GM19035 (cell line): ENCODE results near the gene ATAD3C.
"Not testable (repeated sequence)": the region's sequence is repeated elsewhere in the genome, so short reads cannot be mapped to it uniquely, and the experiment has no call there.

Experiments used
- ATAC-seq: cut with Tn5 transposase; IDR thresholded peaks from one replicate; pipeline ENCODE4 v1.9.1; 2021; ENCODE audit not compliant: unreplicated experiment

The ATAD3C gene

DNA sequence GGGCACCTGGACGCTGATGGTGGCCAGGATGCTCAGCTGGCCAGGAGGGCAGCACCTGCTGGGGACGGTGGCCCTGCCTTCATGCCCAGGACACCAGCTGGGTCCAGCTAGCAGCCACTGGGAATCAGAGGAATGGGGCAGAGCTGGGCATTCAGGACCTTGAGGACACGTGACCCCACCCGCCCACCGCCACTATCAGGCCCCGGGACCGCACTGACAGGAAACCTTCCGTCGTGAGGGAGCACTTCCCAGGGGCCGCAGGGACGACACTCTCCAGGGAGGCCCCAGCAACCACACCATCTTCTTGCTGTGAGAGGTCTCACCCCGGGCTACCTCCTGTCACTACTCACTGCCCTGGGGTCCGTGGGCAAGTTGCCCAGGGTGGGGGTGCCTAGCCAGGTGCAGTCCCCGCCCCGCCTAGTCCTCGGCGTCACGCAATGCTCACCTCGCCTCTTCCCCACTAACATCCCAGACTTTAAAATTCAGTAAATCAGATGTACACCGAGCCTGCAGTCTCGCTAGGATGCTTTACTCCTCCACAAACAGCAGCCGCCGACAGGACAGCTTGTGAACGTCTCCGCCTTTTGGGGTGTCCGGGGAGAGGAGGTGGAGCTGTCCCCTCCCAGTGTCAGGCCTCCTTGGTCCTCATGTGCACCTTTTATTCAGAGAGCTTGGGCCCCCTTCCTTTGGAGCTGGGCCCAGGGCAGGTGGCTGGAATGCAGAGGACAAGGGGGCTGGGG is 9.1 kb upstream of the ATAD3C start:
- ATAC-seq, result no peak

DNA sequence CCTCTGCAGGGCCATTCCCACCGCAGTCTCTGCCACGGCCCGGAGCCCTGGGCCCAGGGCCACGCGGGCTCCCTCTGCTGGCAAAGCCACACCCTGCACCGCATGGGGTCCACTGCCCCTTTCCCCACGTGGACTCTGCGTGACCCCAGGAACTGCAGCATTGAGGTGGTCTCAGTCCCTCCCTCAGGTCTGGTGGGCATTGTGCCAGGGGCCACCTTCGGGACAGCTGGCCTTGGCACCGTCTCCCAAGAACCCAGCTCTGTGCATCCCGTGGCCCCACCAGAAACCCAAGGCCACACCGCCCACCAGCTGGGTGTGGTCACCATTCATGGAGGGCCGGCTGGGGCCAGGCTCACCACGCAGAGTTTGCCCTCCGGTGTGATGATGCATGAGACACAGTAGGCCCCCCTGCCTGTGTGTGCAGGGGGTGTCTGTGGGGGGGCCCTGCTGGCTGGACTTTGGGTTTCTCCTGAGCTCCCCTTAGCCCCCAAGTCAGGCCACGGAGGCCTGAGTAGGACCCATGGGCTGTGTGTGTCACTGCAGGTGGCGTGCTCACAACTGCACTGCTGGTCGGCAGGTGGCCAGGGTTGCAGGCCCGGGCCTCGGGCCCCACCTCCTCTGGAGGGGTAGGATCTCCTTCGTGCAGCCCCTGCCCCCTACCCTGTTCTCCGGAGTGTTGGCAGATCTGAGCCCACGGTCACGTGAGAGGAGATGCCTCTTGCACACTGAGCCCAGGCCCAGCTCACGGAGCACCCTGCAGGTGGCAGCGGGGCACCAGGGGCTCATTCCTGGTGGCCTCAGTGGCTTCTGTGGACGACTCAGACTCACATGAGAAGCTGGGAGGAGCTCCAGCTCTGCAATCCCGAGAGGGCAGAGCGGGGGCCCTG is 8.2 kb upstream of the ATAD3C start:
- no peak for ATAC-seq

GRCh38 chr1:1442069-1442770 is 7.3 kb upstream of the ATAD3C start:
- no peak for ATAC-seq

- ATAC-seq, result not testable (repeated sequence)
Observed at GRCh38 chr1:1446631-1447030, 2.9 kb upstream of the ATAD3C start.

GRCh38 chr1:1450616-1451015 is 1.1 kb downstream of the ATAD3C start:
- ATAC-seq, result not testable (repeated sequence)

DNA sequence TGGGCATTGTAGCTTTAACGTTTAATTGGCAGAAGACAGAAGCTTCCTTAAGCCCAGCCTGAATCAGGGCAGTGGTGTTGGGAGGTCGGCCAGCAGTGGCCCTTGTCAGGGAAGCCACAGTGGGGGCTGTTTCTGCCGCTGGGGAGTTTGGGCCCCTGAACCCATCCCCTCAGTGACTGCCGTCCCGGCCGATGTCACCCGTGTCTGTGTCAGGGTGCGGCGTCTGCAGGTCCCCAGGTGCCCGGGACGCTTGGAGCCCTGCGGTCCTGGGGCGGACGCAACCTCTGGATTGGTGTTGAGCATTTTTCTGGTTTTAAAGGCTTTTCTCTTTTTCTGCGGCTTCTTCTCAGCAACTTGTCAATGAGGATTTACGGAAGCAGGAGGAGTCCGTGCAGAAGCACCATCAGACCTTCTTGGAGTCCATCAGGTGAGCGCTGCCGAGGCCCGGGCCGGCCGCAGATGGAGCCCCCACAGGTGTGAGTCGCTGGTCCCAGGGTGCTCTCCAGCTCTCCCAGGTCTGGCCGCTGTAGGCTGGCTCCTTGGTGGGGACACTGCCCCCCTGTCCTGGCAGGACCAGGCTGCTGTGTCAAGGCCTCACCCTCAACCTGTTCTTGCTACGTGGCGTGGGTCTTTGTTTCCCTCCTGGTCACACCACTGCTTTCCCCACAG is 2.3 kb downstream of the ATAD3C start:
- ATAC-seq, result no peak

GRCh38 chr1:1452365-1452739 is 2.9 kb downstream of the ATAD3C start:
- not testable (repeated sequence) for ATAC-seq

- ATAC-seq, result no peak
Observed at GRCh38 chr1:1452882-1453281, 3.4 kb downstream of the ATAD3C start.

DNA sequence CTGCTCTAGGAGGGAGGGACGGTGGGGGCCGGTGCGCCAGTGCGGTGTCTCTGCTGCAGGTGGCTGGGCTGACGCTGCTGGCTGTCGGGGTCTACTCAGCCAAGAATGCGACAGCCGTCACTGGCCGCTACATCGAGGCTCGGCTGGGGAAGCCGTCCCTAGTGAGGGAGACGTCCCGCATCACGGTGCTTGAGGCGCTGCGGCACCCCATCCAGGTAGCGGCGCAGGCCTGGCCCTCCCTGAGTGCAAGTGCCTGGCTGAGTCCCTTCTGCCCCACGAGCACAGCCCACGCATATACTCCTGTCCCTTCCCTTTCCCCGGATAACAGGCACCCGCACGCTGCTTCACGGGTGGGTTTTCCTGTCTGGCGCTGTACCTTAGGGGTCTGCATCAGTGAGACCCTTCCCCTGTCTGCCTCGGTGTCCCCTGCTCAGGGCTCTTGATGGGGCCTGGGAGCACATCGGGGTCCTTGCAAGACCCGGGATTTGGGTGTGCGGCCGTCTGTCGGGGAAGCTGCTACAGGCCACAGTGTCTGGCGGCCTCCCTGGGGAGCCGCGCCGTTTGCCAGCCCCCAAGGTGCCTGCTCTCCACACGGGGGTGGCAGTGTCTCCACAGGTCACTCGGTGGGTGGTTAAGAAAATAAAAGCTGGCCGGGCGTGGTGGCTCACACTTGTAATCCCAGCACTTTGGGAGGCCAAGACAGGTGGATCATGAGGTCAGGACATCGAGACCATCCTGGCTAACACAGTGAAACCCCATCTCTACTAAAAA is 5.0 kb downstream of the ATAD3C start:
- ATAC-seq, result not testable (repeated sequence)

DNA sequence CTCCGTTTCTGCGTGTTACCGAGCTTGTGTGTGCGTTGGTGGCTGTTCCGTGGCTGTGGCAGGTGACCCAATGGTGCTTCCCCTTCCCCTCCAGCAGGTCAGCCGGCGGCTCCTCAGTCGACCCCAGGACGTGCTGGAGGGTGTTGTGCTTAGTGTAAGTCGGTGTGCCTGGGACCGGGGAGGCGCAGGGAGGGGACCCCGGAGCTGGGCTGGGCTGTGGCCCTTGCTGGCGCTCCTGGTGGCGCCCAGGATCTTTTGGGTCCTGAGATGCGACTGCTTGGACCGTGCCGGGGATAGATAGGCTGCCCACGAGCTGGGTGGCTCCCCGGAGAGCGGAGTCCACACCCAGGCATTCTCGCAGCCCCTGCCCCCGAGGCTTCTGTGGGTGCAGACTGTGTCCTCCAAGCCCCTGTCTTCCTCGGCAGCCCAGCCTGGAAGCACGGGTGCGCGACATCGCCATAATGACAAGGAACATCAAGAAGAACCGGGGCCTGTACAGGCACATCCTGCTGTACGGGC is 5.9 kb downstream of the ATAD3C start:
- ATAC-seq, result no peak

DNA sequence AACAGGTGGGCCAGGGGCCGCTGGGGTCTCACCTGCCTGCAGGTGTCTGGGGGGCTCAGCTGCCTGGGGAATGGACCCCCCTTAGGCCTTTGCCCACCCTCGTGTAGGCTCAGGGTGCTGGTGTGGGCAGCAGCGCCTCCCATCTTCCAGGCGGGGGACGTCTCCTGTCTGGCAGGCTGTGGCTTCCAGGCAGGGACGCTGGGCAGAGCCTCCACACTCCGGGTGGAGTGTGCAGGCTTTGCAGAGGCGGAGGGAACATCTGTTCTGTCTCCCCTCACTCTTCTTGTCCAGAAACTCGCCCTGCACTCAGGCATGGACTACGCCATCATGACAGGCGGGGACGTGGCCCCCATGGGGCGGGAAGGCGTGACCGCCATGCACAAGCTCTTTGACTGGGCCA is 6.4 kb downstream of the ATAD3C start:
- ATAC-seq, result not testable (repeated sequence)

DNA sequence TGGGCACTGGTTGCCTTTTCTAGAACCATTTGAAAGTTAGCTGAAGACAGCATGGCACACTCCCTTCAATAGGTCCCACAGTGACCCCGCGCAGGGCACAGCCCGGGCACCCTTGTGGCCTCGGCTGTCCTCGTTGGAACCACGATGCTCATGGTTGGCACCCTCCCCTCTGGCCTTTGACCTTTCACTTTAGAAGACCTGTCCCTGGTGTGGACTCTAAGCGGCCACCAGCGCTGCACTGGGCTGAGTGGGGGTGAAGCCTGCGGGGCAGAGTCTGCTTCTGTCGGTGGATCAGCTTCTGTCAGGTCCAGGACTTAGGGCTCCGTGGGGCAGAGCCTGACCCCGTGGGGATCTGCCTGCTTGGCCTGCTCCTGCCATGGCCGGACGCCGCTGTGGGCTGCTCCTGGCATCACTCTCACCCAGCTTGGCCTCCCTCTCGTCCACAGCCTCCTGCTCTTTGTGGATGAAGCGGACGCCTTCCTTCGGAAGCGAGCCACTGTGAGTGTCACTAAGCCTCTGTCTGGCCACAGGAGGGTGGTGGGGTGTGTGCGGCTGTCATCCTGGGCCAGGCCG is 7.3 kb downstream of the ATAD3C start:
- ATAC-seq, result not testable (repeated sequence)

- ATAC-seq, result not testable (repeated sequence)
Observed at GRCh38 chr1:1459156-1459555, 9.7 kb downstream of the ATAD3C start.

DNA sequence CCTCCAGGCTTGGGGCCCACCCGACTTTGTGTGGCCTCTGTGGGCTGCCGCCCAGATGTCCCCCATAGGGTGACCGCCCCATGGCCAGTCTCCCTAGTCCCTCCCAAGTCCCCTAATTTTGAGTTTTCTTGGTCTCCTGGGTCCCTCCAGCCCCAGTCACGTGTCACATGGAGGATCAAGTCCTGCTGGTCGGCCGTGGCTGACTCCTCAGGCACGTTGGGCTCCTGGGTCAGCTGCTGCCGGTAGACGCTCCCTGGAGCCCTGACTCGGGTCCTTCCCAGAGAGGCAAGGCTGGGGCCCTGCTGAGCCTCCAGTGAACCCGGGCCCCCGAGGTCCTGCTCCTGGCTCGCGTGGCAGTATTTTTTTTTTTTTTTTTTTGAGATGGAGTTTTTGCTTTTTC is 10.2 kb downstream of the ATAD3C start:
- ATAC-seq, result not testable (repeated sequence)

GRCh38 chr1:1460540-1461130 is 11.1 kb downstream of the ATAD3C start:
- ATAC-seq, result no peak

GRCh38 chr1:1461721-1462317 is 12.3 kb downstream of the ATAD3C start:
- ATAC-seq, result no peak

- ATAC-seq, result no peak
Observed at GRCh38 chr1:1462318-1462966, 13.0 kb downstream of the ATAD3C start.

DNA sequence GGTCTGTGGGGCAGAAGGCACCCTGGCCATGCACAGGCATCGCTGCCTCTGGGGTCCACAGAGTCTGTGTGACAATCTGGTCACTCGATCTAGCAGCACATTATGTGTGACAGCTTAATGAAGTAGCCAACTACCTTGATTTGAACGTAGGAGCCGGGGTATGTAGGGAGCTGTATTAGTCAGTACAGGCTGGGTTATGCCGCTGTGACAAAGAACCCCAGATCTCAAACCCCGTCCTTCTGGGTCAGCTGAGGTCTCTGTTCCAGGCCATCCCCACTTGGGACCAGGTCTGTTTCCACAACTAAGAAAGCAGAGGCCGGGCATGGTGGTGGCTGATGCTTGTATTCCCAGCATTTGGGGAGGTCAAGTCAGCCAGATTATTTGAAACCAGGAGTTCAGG is 13.8 kb downstream of the ATAD3C start:
- ATAC-seq, result no peak
